Choroid plexus epithelial cell (primary cell): ENCODE measurements around the gene TFF1.

ENCODE experiments used
- DNase-seq: peaks from one replicate; pipeline ENCODE4 v3.0.0-alpha.2; 2010; ENCODE audit warnings: low read depth
- H3K4me3 ChIP-seq: 2 replicates; pipeline ENCODE4 v1.5.1; 2011; ENCODE audit warnings: low read depth, mild to moderate bottlenecking, control low read depth, low read length, moderate library complexity
- TF ChIP-seq, protein P1 (sequence below): conservative IDR thresholded peaks from 2 replicates; pipeline ENCODE4 v1.5.1; 2011; ENCODE audit warnings: low read depth, mild to moderate bottlenecking, control low read depth, inconsistent platforms, low read length, moderate library complexity

Gene TFF1

GRCh38 chr21:42340187-42341050 lies 25.9 kb downstream of the TFF1 start:
- TF ChIP-seq, protein P1, sequence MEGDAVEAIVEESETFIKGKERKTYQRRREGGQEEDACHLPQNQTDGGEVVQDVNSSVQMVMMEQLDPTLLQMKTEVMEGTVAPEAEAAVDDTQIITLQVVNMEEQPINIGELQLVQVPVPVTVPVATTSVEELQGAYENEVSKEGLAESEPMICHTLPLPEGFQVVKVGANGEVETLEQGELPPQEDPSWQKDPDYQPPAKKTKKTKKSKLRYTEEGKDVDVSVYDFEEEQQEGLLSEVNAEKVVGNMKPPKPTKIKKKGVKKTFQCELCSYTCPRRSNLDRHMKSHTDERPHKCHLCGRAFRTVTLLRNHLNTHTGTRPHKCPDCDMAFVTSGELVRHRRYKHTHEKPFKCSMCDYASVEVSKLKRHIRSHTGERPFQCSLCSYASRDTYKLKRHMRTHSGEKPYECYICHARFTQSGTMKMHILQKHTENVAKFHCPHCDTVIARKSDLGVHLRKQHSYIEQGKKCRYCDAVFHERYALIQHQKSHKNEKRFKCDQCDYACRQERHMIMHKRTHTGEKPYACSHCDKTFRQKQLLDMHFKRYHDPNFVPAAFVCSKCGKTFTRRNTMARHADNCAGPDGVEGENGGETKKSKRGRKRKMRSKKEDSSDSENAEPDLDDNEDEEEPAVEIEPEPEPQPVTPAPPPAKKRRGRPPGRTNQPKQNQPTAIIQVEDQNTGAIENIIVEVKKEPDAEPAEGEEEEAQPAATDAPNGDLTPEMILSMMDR = no peak
- DNase-seq = no peak
- no peak overlapping the region for H3K4me3 ChIP-seq

- H3K4me3 ChIP-seq = no peak overlapping the region
- TF ChIP-seq, protein P1 = no peak
These were observed 27.3 kb downstream of the TFF1 start for GRCh38 chr21:42338729-42339715.

DNA sequence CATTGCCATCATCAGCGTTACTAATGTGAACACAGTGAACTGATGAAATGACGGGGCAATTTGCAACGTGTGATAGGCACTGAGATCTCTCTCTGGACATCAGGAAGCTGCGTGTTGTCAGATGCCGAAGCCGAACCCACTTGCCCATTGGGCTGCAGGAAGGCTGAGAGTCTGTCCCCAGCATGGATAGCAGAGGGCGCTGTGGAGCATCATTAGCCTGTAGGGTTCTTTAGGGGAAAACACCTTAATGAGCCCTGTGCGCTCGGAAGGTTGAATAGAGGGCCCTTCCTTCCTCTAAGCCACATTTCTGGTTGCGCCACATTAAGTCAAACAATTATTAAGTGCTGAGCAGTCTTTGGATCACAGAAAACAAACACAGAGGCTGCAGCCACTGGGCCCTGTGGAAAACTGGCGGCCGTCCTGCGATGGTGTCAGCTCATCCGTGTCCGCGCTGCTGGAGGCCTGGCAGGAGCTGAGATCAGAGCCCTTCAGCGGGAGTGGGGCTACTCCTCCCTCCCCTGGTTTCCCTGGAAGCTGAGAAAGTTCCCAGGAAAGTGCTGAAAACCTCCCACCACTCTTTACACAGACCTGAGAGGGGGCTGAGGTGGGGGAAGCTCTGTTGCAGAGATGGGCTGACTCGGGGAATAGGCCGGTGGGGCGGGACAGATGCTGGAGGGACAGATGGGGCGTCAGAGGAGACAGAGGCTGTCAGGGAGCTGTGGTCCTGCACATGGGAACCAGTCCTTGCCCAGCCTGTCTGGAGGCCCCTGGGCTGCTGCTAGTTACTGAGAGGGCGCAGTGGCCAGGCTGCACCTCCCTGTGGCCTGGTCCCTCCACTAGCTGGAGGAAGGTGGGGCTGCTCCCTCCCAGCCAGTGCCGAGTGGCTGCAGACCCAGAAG lies 28.3 kb downstream of the TFF1 start:
- TF ChIP-seq, protein P1 = peak; percentile 84
- H3K4me3 ChIP-seq = no peak overlapping the region
- DNase-seq = peak; percentile 75

More at GRCh38 chr21:42338729-42339715, 27.3 kb downstream of the TFF1 start:
- no peak for DNase-seq

DNA sequence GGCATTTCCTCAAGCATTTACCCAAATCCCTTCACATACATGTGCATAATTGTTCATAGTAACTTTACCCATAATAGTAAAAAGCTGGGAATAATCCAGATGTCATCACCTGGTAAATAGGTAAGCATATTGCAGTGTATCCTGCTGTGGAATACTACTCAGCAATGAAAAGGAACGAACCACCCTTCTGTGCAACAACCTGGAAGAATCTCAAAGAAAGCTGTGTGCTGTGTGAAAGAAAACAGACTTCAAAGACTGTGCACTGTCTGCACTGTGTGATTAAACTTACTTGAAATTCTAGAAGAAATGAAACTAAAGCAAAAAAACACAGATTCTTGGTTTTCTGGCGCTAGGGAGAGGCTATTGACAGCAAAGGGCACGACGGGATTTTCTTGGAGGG lies 29.1 kb downstream of the TFF1 start:
- DNase-seq = no peak
- TF ChIP-seq, protein P1 = no peak
- H3K4me3 ChIP-seq = no peak overlapping the region

GRCh38 chr21:42336054-42336453 lies 30.3 kb downstream of the TFF1 start:
- no peak overlapping the region for H3K4me3 ChIP-seq
- DNase-seq = peak; percentile 35

More at GRCh38 chr21:42336054-42336453, 30.3 kb downstream of the TFF1 start:
- TF ChIP-seq, protein P1 = no peak
